Dermis blood vessel endothelial cell (primary cell): ENCODE measurements around the gene NAA35. TPM values are rescaled to one million over a fixed set of nuclear protein-coding genes. Genes with fewer than 3 reads are reported as not detected.
A peak's percentile ranks its signal among the peaks of the same experiment; 100 is the strongest.
"Not testable (repeated sequence)": the region's sequence is repeated elsewhere in the genome, so short reads cannot be mapped to it uniquely, and the experiment has no call there.

ENCODE experiments used
- DNase-seq: peaks from one replicate; pipeline ENCODE4 v3.0.0; 2010
- total RNA-seq: library from RNA; depleted of rRNA; stranded (reverse); fragments of >200 nt; gene quantifications from 2 replicates; pipeline ENCODE4 v1.2.3, GENCODE V29; 2014

NAA35 gene
- total RNA-seq = 19.4 and 31.4 TPM in 2 replicates

GRCh38 chr9:85940832-85941621, at the start of gene NAA35:
Gene NAA35 (plus strand): TSS chr9:85941146. CDS start chr9:85942160, 1,014 bp downstream.
- peak; percentile 98 for DNase-seq

DNA sequence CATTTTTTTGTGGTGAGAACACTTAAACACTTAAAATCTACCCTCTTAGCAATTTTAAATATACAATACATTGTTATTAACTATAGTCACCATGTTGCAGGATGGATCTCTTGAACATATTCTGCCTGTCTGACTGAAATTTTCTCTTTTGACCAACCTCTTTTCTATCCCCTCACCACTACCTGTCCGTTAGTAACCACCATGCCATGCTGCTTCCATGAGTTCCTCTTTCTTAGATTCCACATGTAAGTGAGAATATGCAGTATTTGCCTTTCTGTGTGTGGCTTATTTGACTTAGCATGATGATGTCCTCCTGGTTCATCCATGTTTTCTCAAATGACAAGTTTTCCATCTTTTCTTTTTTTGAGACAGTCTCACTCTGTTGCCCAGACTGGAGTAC, 48.5 kb upstream of the NAA35 start:
- DNase-seq = no peak

DNA sequence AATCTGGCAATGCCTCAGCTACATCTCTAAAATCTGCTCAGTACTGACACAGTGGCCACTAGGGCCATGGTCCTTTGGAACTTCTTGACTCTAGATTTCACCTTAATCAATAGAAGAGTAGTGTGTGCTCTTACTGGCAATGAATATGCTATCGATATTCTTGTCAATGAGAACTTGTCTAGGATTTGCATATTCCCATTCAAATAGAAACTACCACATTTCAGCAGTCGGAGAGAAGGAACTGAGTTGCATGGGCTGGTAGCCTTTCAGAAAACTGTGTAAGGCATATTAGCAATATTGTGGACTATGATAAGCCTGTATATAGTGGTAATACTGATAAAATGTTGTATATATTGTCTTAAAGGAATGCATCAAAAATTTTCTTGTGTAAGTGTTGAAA, 45.3 kb upstream of the NAA35 start:
- DNase-seq = no peak

GRCh38 chr9:85897848-85898247, 43.1 kb upstream of the NAA35 start:
- DNase-seq = no peak

GRCh38 chr9:85898332-85898731, 42.6 kb upstream of the NAA35 start:
- no peak for DNase-seq

- DNase-seq = no peak
These were observed 41.6 kb upstream of the NAA35 start for GRCh38 chr9:85899388-85899787.

GRCh38 chr9:85900504-85901201, 40.3 kb upstream of the NAA35 start:
- peak; percentile 69 for DNase-seq

DNA sequence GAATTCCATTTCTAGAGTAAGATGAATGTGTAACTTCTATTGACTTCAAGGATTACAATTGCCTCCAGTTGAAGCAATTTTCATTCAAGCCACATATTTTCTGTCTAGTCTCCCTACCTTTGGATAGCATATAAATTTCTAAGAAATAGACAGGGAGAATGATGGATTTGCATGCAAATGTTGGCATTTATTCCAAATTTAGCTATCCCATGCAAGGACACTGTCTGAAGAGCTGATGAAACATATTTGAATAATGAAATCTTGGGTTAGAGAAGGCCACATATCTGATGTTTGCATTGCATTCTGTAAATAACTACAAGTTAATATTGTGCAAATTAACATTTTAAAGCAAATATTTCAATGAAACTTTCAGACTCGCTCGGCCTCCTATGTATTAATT, 36.0 kb upstream of the NAA35 start:
- no peak for DNase-seq

GRCh38 chr9:85905957-85906356, 35.0 kb upstream of the NAA35 start:
- DNase-seq = no peak

GRCh38 chr9:85909390-85909789, 31.6 kb upstream of the NAA35 start:
- DNase-seq = no peak

DNA sequence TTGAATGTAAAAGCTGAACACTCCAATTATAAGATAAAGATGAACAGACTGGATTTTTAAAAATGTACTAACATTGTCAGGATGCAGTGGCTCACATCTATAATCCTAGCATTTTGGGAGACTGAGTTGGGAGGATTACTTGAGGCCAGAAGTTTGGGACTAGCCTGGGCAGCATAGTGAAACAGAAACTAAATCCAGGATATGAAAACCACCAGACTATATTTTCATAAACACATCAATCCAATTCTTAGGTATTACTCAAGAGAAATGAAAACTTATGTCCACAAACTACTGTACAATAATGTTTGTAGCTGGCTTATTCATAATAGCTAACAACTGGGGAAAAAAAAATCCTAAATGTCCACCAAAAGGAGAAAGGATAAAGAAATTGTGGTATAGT, 26.8 kb upstream of the NAA35 start:
- no peak for DNase-seq

DNA sequence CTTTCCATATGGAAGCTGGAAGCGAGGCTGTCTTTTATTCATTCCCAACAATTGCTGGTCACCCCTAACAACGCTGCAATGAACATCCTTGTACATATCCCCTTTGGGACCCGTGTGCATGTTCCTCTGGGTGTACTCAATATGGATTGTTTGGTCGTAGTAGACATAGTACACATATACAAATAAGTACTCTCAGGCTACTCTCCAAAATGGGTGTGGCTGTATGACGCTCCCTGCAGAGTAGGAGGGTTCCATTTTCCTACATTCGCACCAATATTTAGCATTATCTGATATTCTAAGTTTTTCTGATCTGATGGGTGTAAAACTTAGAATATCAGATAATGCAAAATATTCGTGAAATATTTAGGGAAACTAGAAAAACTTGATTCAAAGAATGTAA, 23.2 kb upstream of the NAA35 start:
- no peak for DNase-seq

- DNase-seq = no peak
These were observed 15.5 kb upstream of the NAA35 start for GRCh38 chr9:85925493-85925892.

DNA sequence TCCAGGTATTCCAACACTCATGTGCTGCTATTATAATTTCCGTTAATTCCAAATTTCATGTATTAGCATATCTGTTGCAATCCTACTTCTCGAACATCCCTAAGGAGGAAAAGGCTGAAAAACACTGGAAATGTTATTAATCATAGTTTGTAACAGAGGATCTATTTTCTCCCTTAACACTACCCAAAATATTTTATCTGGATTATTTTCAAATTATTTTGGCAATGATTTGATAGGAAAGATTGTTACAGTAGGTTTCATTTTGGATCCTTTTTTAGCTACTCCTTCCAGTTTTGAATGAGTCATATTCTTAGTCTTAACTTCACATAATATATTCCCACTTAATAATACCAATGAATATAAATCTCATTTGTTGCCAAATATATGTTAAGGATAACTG, 13.9 kb upstream of the NAA35 start:
- DNase-seq = no peak

GRCh38 chr9:85931495-85931894, 9.5 kb upstream of the NAA35 start:
- no peak for DNase-seq

DNA sequence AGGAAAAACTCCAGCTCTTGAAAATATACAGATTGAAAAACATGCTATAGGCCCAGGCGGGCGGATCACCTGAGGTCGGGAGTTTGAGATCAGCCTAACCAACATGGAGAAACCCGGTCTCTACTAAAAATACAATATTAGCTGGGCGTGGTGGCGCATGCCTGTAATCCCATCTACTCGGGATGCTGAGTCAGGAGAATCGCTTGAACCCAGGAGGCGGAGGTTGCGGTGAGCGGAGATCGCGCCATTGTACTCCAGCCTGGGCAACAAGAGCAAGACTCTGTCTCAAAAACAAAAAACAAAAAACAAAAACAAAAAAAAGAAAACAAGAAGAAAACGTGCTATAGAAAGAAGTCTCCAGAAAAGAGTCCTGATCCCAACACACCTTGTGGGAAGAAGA, 5.0 kb upstream of the NAA35 start:
- DNase-seq = not testable (repeated sequence)

GRCh38 chr9:85940275-85940831, 593 bp upstream of the NAA35 start:
- no peak for DNase-seq

- DNase-seq = no peak
These were observed 635 bp downstream of the NAA35 start for GRCh38 chr9:85941622-85941940.

- no peak for DNase-seq
These were observed 1.3 kb downstream of the NAA35 start for GRCh38 chr9:85941966-85942912.

DNA sequence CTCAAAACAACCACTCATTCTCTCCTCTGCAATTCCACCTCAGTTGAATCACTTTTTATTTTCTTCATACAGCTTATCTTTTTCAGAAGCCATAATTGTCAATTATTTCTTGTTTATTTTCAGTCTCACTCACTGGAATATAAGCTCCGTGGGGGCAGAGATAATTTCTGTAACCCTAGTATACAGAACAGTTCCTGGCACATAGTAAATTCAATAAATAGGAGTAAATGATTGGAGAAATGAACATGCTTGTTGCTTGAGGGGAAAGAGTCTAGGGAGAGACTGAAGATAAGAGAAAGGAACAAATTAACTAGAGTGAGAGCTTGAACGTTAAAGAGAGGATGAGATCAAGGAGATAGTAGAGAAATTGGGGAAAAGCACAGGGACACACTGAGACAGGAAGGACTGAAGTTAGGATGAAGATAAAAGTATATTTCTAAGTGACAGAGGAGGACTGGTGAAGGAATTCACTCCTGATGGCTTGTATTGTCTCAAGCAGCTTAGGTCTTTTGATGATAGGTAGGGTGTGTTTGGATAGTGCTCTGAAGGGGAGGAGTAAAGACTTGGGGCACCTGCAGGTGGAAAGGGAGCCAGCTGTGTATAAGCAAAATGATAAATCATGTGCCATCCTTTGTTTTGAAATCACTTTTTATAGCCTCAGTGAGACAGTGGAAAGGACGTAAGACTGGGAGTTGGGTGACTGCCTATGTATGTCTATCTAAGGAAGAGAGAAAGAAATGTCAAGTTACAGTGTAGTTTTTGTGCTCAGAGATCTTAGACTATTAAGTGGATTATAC, 2.2 kb downstream of the NAA35 start:
- no peak for DNase-seq

DNA sequence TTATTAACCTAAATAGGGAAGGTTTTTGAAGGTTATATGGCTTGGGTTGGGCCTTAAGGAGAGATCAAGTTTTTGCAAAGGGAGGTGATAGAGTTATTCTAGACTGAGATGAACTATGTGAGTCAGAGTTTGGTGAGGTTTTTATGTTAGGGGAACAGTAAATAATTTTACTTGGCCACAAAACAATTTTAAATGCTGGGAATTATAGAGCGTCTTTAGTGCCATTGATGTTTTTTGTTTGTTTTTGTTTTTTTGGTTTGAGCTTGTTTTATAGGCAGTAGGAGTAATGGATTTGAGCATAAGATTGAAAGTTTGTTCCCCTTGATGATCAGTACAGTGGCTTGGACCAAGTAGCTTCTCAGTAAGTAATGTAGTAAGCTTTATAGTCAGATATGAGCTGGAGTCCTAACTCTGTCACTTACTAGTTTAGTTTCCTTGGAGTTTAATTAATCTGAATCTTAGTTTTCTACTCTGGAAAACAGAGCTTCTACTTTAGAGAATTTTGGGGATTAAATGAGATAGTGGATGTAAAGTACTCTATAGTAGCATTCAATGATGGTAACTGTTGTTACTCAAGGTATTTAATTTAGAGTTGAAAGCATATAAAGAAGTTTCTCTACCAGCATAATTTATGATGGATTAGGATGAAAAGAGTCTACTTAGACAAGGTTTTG, 2.9 kb downstream of the NAA35 start:
- no peak for DNase-seq

DNA sequence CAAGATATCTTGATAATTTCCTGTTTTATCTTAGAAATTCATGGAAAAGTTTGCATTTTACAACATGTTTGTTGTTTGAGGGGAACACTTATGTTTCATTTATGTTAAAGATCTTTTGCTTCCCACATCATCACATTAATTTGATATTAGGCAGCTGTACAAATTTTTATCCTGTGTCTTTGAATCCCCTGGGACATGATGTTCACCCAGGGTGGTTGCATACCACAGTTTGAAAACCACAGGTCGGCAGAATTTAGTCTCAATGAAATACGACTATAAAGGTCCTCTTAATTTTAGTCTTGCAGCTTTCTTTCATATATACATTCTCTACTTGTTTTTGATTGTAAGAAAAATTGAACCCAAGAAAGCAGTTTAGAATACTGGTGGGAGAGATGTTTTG, 3.7 kb downstream of the NAA35 start:
- DNase-seq = no peak
